GM18873 (cell line): ENCODE data around the gene MYO1B.

ENCODE experiments used
- ATAC-seq: cut with Tn5 transposase; IDR thresholded peaks from one replicate; pipeline ENCODE4 v1.9.1; 2021; ENCODE audit warnings: mild to moderate bottlenecking, moderate library complexity, moderate number of reproducible peaks; ENCODE audit not compliant: unreplicated experiment, low FRiP score

The MYO1B gene

GRCh38 chr2:191318037-191318728, 73.0 kb downstream of the MYO1B start:
- no peak for ATAC-seq

- ATAC-seq: no peak
Measured at GRCh38 chr2:191318729-191319078, 73.5 kb downstream of the MYO1B start.

DNA sequence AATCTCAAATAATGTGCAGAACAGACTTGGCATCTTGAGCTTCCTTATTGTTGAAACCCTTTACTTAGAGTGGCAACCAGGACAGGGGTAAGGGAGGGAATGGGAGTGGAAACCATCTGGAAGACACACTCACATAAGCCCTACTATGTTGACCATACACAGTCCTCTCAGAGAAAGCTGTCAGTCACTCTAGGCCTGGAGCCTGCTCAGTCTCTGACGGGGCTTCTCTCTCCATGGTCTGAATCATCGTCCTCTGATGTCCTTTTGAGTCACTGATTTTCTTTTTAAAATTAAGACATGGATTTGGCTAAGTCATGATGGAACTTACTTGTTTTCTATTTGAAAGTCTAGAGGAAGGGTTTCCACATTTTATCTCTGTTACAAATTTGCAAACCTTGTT, 74.0 kb downstream of the MYO1B start:
- no peak for ATAC-seq

DNA sequence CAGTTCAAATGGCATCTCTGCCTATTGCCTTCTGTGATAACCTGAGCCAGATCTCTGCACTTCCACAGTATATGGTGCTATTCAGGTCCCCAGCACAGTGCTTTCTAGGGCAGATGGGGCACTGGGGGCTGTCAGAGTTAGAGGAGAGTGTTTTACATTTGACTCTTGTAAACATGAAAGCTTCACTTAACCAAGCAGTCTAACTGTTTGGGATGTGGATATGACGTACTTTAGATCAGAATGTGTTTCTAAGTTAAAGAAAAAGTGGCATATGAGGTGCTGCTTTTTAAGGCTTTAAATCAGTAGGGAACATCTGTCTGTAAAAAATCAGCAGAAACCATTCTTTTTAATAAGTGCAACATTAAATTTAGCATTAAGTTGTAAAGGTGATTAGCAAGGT, 75.7 kb downstream of the MYO1B start:
- ATAC-seq: no peak

DNA sequence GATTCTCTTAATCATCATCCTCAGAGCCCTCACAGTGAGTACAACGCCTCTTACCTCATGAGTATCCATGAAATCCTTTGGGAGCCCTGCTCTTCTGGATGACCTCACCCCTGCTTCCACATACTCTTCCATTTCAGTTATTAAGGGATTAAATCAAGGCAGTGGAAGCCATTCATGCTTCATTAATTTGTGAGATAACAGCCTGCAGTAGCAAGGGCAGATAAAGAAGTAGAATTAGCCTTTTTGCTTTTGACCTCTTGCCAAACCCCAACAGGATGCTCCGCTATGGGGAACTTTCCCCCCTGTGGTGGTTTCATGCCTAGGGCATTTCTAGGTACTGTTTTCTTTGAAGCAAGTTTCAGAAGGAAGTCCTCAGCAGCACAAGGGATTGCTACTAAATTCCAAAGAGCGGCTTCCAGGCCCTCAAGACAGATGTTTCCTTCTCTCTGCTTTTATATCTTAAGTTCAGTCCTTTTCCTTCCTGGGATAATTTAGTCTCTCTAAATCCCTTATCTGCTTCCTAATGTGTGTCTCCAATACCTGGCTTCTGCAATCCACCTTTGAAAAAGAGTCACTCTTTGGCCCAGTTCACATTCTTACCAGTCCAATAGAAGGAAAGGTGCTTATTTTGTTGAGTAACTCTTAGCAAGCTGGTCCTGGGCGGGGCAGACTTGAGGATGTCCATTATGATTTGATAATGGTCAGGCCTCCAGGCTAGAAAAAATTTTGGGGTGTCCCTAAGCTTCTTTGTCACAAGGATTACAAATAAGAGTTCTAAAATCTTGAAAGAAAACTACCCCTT, 76.9 kb downstream of the MYO1B start:
- no peak for ATAC-seq

GRCh38 chr2:191322828-191323506, 77.8 kb downstream of the MYO1B start:
- no peak for ATAC-seq

- no peak for ATAC-seq
Measured at GRCh38 chr2:191325651-191326365, 80.6 kb downstream of the MYO1B start.

DNA sequence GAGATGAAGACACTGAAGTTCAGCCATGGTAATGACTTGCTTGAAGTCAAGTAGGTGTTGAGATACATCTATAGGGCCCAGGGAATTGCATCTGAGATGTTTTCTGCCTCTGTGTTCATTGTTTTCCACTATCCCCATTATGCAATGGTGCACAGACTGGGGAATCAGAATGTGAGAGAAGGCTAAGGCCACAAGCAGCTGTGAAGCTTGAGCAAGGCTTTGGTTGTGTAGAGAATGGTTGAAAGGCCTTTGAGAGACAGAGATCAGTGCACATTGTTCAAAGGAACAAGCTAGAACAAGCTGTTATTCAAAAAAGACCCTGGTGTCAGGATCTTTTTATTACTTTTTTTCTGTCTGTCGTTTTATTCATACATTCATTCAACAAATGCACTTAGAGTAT, 82.3 kb downstream of the MYO1B start:
- ATAC-seq: no peak

DNA sequence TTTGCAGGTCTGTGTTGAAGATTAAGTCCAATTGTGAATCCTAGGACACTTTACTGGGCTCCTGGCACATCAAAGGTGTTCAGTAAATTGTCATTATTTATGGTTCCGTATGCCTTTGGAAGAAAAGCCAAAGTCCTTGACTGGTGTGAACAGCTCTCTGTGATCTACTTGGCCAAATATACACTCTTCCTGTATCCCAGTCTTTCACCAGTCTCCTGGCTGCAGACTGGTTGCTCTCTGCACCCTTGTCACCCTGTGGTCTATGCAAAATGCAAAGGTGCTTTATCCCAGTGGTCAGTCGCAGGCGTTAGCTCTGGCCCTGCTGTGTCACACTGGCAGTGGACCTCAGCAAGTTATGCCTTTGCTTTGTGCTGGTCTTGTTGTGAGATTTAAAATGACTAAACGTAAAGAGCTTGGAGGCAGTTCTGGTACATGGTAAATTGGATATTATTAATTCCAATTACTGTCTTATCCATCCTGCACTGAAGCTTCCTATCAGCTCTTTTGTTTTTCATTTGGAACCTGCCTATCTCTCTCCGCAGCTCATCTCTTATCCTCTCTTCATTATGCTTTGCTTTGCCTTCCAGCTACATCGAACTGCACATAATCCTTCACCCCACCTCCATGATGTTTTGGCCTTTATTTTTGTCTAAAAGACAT, 83.1 kb downstream of the MYO1B start:
- no peak for ATAC-seq

DNA sequence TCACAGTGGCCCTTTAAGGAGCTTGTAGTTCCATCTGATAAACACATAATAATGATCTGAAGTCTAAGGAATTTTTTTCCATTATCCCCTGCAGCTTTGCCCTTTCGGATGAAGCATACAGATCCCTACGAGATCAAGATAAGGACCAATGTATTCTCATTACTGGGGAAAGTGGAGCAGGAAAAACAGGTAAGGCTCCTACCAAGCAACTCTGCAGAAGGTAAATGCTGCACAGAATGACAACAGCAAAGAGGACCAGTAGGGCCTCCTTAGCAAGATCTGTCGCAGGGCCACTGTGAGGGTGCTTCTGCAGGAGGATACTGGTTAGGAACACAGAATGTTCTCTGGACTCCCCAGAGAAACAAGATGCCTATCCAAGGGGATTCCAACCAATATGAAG, 84.6 kb downstream of the MYO1B start:
- ATAC-seq: no peak

DNA sequence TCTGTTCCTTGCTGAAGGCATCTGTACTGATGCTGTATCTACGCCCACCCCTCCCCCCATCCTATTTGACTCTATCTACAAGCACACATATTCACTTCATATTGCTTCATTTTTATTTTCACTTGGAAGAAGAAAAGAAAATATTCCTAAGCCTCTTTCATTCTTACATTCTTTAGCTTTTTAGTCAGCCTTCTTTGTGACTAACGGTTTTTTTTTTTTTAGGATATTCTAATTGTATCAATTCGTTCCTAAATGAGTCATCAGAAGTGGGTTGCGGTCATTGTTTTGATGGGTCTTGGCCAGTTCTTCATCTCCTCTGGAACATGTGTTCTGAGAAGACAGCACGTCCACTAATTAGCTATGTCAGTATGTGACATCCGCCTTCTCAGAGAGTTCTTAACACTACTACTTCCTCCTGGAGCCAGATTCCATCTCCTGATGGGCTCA, 88.7 kb downstream of the MYO1B start:
- ATAC-seq: no peak

- ATAC-seq: no peak
Measured at GRCh38 chr2:191335875-191336464, 90.8 kb downstream of the MYO1B start.

GRCh38 chr2:191341436-191341835, 96.2 kb downstream of the MYO1B start:
- ATAC-seq: no peak

GRCh38 chr2:191343796-191344338, 98.7 kb downstream of the MYO1B start:
- no peak for ATAC-seq

DNA sequence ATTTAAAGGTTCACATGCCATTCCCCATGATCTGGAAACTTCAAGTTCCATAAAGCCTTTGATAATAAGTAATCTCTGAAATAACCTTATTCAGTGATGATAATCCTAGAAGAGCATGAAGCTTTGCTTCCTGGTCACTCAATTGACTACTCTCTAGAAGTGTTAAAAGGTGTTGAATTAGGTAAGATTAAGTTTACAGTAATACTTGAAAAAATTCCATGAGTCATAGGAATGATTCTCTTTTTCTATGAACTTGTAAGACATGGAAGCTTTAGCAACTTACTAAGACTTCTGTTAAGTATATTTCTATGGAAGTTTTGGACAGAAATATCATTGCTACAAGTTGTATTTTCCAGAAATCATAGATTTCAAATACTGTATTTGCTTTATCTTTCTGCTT, 100.6 kb downstream of the MYO1B start:
- no peak for ATAC-seq

DNA sequence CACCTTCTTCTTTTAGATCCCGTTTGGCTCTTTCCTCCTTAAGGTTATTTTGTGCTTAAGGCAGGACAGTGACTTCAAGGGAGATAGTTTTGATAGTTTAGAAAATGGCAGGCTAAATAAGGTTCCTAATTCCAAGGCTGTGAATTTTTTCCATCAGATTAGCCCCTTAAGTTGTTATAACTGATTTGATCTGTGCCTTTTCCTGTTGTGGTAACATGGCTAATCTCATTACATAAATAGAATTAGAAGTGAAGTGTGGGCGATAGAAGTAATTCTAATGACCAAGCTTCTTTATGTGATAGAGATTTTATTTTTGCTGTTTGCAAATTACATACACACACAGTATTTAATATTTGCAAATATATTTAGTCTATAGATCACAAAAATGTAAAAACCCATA, 102.0 kb downstream of the MYO1B start:
- ATAC-seq: no peak

DNA sequence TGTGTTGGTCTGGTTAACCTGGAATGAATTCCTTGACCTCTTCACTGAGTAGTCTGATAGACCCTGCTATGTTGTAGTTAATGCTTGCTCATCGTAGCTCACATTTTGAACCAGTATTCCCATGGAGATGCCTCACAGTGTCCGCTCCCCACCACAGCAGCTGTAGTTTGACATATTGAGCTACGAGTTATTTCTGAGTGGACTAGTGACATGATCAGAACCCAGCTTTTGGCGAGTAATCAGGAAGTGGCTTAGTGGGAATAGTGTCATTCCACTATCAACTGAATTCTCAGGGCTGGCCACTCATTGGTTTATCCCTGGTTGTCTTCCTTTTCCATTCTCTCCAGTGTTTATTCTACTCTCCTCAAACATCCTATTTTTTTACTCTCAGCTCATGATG, 102.7 kb downstream of the MYO1B start:
- no peak for ATAC-seq

DNA sequence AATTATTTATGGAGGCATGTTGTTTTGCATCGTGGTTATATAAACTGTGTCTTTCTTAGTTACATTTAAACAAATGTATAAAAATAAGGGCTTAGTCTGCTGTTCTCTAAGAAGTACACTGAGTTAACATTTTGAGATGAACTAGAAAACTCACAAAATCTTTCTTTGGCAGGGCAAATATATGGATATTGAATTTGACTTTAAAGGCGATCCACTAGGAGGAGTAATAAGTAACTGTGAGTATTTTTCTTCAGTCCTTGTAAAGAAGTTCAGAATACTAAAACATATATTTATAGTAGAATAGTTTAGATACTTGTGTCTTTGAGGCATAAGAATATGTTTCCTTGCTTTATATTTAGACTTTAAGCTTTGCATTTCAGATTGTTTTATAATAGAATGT, 104.8 kb downstream of the MYO1B start:
- ATAC-seq: no peak

- ATAC-seq: no peak
Measured at GRCh38 chr2:191350826-191351225, 105.6 kb downstream of the MYO1B start.

DNA sequence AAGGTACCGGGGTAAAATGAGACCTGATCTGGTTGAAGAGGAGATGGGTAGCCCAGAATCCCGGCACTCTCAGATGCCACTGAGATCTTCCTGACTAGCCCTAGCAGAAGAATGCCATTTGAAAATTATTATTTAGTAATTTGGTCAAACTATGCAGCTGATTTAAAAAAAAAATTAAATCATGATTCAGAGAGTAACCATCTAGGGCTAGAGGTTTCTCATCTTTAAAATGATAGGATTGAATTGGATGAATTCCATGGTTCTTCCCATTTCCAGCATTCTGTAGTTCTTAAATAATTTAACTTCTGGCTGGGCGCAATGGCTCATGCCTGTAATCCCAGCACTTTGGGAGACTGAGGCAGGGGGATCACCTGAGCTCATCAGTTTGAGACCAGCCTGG, 106.1 kb downstream of the MYO1B start:
- ATAC-seq: no peak
